GM19467 (cell line): Measurements from ENCODE around the gene HYI.
"Not testable (repeated sequence)": the region's sequence is repeated elsewhere in the genome, so short reads cannot be mapped to it uniquely, and the experiment has no call there.

Experiments
- ATAC-seq: cut with Tn5 transposase; IDR thresholded peaks from one replicate; pipeline ENCODE4 v1.9.1; 2021; ENCODE audit warnings: mild to moderate bottlenecking, moderate library complexity; ENCODE audit not compliant: unreplicated experiment

The HYI gene

DNA sequence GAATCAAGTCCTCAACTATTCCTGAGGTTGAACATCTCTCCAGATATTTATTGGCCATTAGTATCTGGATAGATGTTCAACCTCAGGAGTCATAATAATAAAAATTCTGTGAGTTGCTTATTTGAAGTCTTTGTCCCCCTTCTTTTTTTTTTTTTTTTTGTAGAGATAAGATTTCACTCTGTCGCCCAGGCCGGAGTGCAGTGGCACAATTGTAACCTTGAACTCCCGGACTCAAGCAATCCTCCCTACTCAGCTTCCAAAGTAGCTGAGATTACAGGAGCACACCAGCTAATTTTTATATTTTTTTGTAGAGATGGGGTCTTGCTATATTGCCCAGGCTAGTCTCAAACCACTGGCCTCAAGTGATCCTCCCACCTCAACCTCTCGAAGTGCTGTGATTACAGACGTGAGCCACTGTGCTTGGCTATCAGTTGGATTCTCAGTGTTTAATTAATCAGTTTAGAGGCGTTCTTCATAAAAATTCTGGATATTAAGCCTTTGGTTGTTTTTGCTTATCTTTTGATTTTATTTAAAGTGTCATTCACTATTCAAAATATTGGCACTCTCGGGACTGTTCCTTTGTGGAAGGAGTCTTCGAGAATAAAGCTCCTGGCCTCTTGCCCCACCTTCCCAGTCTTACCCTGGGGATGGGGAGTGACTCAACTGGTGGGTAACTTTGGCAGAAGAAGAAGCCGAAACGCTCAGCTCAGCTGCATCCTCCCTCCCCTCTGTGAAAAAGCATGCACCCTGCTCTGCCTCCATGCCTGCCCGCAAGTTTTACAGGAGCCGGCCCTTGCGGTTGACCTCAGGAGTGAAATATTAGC, 11.2 kb upstream of the HYI start:
- no peak for ATAC-seq

DNA sequence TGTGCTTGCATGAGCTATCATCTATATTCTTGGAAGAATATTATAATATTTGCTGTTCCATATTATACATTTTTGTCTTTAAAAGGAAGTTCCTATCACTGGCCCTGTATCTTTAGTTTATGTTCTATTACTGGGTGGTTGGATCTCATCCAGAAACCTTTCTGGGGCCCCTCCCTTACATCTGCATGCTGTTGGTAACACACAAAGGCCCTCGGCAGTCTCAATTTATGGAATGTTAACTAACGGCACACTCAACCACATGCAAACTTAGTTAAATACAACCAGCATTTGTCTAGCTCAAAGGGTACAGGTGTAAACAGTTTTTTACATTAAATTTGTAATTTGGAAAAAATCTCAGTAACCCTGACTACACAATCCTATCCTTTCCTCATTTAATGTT, 9.7 kb upstream of the HYI start:
- ATAC-seq: no peak

DNA sequence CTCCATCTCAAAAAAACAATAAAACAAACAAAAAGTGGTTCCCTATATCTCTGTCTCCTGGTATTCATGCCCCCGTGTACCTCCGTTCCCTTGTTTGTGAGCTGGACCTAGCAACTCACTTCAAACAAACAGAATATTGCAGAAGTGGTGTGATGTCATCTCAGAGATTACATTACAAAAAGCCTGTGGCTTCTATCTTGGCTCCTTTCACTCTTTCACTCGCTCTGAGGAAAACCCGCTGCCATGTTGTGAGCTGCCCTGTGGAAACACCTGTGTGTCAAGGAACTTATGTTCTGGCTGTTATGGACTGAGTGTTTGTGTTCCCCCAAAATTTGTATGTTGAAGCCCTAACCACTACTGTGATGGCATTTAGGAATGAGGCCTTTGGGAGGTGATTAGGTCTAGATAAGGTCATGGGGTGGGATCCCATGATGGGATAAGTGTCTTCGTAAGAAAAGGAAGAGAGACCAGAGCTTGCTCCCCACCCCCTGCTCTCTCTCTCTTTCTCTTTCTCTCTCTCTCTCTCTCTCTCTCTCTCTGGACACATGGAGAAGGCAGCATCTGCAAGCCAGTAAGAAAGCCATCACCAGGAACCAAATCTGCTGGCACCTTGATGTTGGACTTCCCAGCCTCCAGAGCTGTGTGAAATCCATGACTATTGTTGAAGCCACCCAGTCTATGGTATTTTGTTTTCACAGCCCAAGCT, 7.4 kb upstream of the HYI start:
- ATAC-seq: no peak

DNA sequence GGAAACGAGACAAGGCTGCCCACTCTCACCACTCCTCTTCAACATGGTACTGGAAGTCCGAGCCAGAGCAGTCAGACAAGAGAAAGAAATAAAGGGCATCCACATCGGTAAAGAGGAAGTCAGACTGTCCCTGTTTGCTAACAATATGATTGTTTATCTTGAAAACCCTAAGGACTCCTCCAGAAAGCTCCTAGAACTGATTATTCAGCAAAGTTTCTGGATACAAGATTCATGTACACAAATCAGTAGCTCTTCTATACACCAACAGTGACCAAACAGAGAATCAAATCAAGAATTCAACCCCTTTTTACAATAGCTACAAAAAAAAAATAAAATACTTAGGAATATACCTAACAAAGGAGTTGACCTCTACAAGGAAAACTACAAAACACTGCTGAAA, 4.6 kb upstream of the HYI start:
- ATAC-seq: not testable (repeated sequence)

DNA sequence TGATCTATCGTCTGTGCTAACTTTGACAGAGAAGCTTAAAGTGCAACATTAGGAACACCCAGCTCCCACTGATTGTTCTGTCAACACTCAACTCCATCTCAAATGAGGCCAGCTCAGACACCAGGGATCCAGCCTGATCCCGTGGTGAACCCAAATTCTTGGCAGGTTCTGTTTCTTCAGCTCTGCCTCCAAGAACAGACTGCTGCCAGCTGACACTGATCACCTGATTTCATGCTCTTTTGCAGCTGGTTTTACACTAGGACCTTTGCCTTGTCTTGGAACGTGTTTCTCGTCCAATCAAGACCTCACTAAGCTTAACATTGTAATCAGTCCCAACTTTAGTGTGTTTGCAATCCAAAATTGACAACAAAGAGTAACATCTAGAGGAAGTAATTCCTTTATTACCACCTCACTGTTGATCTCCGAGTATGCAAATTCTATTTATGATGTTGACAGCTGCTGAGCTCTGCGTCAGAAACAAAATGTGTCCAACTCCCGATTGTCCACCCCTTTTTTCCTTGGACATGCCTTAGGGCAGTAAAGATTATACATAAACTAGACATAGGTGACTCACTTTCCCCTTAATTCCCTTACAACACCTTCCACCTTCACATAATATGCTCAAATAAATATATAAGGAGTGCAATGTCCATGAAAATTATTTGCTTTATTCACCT, 1.6 kb upstream of the HYI start:
- no peak for ATAC-seq

DNA sequence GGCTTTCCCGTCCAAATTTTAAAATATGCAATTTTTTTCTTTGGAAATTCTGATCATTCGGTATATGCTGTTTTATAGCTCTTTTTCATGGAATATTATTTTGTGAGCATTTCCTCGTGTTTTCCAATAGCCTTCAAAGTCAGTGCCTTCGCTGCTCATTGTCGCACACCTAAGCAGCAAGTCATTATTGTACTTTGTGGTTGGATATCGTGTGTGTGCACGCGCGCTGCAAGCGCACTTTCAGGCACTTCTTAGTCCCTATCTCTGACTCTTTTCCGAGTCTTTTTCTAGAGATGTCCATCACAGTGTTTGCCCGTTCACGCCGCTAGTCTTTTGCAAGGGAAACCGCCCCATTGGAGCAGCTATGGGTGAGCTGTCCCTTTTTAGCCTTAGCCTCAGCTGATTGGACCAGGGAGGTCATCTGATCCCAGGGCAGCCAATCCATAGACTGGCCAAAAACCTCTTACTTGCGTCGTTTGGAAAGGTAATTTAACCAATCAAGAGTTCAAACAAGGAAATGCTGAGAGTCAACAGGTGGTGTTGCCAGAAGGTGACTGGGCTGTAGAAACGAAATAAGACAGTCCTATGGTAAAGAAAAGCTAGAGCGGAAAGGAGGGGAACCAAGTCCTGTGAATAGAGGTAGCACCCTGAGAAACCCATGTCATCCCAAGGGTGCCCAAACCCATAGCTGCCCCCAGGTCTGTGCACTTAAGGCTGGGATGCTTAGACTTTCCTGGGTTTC, 710 bp upstream of the HYI start:
- peak; percentile 68 for ATAC-seq

DNA sequence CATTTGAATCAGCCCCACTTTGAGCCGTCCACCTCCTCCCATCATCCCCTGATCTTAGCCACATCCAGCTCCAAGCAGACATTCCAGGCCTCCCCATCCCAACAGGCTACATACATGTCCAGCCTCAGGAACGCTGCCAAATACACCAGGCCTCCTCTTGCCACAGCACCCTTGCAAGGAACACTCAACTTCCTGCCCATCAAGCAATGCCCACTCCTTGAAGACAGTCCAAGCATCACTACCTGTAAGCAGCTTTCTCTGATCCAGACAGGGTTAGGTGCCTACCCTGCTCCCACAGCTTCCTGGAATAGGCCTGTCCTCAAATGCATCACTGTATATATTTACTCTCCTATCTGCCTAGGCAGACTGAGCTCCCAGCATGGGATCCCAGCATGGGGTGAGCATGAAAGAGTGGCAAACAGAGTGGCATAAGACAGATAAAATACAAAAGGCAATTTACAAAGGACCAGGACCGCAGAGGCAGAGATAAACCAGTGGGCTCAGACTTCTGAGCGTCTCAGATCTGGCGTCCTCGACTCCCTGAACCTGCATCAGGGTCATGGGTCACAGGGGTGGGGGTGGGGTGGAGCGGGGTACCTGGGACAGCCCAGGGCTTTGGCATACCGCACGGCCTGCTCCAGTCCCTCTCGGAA, 816 bp downstream of the HYI start:
- no peak for ATAC-seq

DNA sequence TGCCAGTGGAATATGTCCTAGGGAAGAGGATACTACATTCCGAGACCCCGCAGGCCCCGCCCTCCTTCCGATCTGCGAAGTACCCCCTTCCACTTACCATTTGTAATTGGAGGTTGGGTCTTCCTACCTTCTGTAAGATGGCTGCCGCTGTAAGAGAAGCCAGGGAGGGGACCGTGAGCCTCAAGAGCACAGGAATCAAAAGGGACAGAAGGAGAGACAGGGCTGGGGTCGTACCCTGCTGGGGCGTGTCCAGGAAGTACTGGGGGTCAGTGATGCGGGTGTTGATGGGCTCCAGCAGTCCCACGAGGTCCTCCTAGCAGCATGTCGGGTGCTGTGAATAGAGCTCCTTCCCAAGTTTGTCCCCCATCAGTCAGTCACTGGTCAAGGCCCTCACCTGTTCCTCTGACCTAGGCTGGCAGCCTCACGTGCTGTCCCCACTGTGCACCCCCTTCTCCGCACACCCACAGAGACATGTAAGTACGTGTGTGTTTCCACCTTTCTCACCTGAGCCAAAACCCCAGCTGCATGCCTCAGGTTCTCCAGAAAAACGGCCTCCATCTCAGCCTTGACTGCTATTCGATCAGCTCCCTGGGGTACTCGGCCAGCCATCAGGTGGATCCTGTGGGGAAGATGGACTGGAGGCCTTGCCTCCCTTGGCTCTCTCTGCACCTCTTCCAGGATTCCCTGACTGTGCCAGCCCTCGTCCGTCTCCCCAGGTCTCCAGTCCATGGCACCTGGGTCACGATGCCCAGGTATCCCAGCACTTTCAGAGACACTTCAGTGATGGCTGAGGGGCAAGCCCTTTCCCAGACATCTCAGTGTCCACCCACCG, 1.8 kb downstream of the HYI start:
- ATAC-seq: no peak

DNA sequence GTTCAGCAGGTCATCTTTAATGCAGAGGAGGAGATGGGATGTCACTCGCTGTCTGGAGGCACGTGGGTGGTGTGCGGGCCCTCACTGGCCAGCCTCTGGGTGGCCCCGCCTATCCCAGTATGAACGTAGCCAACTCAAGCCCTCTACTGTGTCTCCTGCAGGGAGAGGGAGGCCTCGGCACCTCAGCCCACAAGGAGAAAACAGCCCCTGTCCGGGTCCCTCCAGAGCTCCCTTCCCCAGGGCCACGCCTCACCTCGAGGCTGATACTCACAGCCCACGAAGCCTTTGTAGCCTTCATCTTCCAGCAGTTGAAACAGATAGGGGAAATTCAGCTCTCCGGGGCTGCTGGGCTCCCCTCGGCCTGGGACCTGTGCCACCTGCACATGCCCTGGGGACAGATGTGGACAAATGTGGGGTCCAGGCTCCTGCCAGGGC, 2.6 kb downstream of the HYI start:
- no peak for ATAC-seq

DNA sequence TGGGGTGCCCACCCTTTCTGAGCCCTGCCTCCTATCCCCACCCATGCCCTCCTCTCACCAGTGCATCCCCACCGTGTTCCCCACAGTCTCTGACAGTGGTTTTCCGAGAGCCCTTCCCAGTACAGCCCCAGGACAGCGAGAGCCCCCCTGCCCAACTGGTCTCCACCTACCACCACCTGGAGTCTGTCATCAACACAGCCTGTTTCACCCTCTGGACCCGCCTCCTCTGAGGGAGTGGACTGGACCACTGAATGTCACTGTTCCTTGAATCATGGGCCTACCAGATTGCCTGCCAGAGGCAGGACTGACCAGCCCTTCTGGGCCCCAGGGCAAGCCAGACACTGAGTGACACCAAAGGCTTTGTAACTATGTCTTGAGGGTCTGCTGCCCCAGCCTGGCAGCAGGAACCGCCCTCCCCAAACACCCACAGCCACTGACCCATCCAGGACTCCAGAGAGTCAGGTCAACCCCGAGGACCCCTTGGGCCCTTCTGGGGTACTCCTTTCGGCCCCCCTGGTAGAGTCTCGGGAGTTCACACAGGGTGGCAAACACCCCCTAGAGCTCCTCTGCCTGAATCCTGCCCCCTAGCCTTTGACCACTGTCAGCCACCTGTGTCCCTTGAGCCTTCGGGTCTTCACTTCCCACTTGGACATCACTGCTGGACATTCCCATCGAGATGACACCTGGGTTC, 3.3 kb downstream of the HYI start:
- ATAC-seq: no peak

DNA sequence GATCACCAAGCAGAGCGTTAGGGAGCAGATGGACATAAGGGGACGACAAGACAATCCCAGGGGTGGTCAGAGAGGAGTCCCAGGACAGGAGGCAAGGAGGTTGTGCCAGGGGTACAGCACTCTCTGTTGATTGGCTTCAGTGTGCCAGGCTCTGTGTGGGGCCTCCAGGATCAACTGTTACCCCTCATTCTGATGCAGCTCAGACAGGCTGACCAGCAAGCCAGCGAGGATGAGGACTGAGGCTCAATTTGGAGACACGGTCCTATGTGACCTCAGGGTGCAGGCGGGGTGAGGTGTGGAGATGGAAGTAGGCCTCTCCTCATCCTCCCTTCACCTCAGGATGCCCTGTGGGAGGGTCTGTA, 4.0 kb downstream of the HYI start:
- ATAC-seq: no peak

DNA sequence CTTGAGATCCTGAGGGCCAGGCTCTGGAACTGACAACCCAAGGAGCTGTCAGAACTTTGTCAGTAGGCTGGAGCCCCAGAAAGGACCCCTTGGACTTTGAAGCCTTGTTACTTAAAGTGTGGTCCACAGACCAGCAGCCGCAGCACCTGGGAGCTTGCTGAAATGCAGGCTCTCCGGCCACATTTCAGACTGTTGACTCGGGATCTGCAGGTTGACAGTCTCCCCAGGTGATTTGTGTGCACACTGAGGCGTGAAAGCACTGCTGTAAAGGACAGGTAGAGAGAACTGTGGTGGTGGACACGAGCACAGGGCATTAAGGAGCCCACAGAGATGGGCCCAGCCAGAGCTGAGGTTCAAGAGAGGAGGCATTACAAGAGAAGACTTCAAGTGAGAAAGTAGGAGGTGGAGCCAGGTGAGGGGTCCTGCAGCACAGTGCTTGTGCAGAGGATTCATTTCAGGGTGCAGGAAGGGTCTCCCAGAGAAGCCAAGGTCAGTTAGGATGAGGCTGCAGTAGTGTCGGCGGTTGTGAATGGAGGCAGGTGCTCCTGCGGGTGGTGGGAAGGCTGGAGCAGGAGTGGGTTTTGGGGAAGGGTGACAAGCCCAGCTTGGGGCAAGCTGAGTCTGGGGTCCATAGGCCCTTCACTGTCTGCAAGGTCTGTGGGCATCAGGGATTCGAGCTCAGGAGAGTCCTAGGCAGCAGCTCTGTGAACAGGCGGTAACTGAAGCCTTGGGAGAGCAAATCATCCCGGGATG, 4.6 kb downstream of the HYI start:
- ATAC-seq: no peak

DNA sequence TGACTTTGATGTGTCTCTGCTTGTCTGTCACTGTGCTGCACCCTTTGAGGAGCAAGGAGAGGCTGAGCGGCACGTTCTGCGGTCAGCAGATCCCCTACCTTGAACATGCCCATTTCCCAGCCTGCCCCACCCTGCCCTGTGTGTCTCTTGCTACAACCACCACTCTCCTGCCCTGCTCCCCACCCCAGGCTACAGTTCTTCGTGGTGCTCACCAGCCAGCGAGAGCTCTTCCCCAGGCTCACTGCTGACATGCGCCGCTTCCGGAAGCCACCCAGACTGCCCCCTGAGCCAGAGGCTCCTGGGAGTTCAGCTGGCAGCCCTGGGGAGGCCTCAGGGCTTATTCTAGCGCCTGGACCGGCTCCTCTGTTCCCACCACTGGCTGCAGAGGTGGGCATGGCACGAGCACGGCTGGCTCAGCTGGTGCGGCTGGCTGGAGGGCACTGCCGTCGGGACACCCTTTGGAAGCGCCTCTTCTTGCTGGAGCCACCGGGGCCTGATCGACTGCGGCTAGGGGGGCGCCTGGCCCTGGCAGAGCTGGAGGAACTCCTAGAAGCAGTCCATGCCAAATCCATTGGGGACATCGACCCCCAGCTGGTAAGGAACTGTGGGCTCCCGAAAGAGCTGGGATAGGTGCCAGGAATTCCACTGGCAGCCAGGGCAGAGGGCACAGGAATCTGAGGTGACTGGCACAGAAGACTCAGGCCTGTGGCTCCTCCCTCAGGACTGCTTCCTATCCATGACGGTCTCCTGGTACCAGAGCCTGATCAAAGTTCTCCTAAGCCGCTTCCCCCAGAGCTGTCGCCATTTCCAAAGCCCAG, 5.6 kb downstream of the HYI start:
- no peak for ATAC-seq

DNA sequence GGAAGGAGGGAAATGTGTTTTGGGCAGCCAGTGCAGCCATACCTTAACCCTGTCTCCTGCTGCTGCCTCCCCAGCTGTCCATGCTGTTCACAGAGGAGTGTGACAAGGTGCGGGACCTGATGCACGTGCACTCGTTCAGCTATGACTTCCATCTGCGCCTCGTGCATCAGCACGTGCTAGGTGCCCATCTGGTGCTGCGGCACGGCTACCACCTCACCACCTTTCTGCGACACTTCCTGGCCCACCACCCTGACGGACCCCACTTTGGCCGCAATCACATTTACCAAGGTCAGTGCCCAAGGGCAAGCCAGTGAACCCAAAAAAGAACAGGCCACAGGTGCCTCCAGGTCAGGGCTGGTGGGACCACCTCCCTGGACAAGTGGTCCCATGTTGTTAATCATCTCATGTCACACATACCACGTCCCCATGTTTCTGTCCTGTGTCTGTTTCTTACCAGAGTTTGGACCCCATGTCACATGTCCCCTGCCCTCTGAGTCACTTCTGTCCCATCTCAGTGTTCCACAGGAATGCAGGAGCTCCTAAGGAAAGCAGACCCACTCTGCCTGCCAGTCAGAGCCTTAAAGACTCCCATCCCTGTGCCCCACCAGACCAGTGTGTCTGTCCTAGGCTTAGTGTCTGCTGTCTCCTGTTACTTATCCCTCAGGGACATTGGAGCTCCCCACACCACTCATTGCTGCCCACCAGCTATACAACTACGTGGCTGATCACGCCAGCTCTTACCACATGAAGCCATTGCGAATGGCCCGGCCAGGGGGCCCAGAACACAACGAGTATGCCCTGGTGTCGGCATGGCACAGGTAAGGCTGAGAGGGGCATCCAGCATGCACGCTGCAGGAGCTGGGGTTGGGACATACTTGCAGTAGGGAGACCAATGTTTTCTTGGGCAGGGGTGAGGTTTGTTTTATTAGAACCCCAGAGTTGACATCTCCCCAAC, 6.6 kb downstream of the HYI start:
- ATAC-seq: no peak

DNA sequence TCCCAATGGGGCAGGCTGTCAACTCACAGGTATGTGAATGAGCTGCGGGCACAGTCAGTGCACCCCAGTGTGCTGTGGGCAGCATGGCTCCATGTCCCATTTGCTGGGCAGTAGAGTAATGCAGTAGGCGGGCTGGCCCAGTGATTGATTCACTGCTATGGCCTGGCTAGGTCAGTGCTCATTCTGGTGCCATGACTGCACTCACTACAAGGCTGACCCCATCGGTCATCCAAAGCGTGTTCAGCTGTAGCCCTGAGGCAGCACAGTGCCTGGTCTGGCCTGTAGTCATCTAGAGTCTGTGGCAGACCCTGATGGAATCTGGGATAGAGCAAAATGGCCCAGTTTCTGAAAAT, 7.4 kb downstream of the HYI start:
- ATAC-seq: no peak

DNA sequence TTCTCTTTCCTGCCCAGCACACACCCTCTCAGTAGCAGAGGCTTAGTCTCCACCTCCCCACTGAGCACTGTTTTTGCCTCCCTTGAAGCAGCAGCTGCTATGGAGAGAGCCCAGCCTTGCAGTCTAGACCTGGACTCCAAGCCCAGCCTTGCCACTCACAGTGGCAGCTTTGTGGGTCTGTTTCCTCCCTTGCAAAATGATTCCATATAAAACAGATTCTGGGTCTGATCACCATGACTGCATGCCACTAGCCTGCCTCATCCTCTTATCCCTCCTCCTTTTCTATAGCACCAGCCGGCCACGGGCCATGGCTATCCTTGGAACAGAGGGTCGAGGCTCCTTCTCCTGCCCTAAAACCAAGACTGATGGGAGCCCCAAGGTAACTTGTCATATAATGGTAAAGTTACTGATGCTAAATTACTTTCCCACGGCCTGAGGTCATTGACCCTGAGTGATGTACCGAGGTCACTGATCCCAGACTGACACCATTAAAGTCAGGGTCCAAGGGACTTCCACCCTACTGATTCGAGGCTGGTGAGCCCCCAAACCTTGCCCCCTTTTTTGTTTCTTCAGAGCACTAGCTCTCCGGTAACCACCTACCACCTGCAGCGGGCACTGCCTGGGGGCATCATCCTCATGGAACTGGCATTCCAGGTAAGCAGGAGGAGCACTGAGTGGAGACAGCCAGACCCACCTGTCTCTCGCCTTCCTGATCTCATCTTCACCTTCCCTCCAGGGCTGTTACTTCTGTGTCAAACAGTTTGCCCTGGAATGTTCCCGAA, 7.9 kb downstream of the HYI start:
- ATAC-seq: no peak
